PC-3 (cell line): ENCODE data around the gene GRIN2D. TPM values are rescaled to one million over a fixed set of nuclear protein-coding genes. Genes with fewer than 3 reads are reported as not detected.
A peak's percentile ranks its signal among the peaks of the same experiment; 100 is the strongest.

ENCODE experiments used
- ATAC-seq: fragments of 200-7000 bp; cut with Tn5 transposase; 2 replicates; pipeline ENCODE4 v1.9.1; 2020; ENCODE audit warnings: mild to moderate bottlenecking, moderate library complexity
- BruUV-seq: library from RNA; stranded (reverse); fragments of 400-500 nt; replicated peaks from 2 replicates; lab custom pipeline; 2021; lab: Mats Ljungman, UMichigan
- CTCF ChIA-PET: fragments of 300-600 bp; sonication (Branson Sonifier 250); formaldehyde crosslinking; loops from one replicate; lab custom pipeline; 2022; ENCODE audit warnings: antibody characterized with exemption; lab: Charles Lee
- POLR2A ChIA-PET: fragments of 300-600 bp; sonication (Branson Sonifier 250); formaldehyde crosslinking; loops from one replicate; lab custom pipeline; 2022; ENCODE audit warnings: antibody characterized with exemption; ENCODE audit not compliant: unreplicated experiment; lab: Charles Lee
- DNase-seq: peaks from one replicate; pipeline ENCODE4 v3.0.0-alpha.2; 2015
- H2AFZ ChIP-seq: fragments of 300-600 bp; sonication (generic); 2 replicates; pipeline ENCODE4 v1.6.0; 2016; ENCODE audit warnings: antibody characterized with exemption, low read length
- H3F3A ChIP-seq: fragments of 300-600 bp; sonication (generic); one replicate; pipeline ENCODE4 v1.6.0; 2017; ENCODE audit warnings: antibody characterized with exemption, low read length, control low read depth, mild to moderate bottlenecking; ENCODE audit not compliant: unreplicated experiment
- H3K27ac ChIP-seq: fragments of 300-600 bp; sonication (generic); 2 replicates; pipeline ENCODE4 v1.5.1; 2016; ENCODE audit warnings: mild to moderate bottlenecking, low read length
- H3K27me3 ChIP-seq: fragments of 300-600 bp; sonication (generic); 2 replicates; pipeline ENCODE4 v1.6.1; 2016; ENCODE audit warnings: low read length, mixed read lengths
- H3K36me3 ChIP-seq: fragments of 300-600 bp; sonication (generic); 2 replicates; pipeline ENCODE4 v1.6.1; 2016; ENCODE audit warnings: low read depth, mixed run types, low read length, mixed read lengths
- H3K4me1 ChIP-seq: fragments of 300-600 bp; sonication (generic); 2 replicates; pipeline ENCODE4 v1.5.1; 2016; ENCODE audit warnings: low read length; ENCODE audit not compliant: insufficient read depth
- H3K4me2 ChIP-seq: fragments of 300-600 bp; sonication (generic); 2 replicates; pipeline ENCODE4 v1.6.0; 2016; ENCODE audit warnings: low read length
- H3K4me3 ChIP-seq: fragments of 300-600 bp; sonication (generic); 2 replicates; pipeline ENCODE4 v1.5.1; 2016; ENCODE audit warnings: mild to moderate bottlenecking, low read length, mixed read lengths
- H3K79me2 ChIP-seq: fragments of 300-600 bp; sonication (generic); 2 replicates; pipeline ENCODE4 v1.6.1; 2017; ENCODE audit warnings: low read length, mixed read lengths
- H3K9ac ChIP-seq: fragments of 300-600 bp; sonication (generic); 2 replicates; pipeline ENCODE4 v1.6.0; 2016; ENCODE audit warnings: mild to moderate bottlenecking, low read length
- H3K9me2 ChIP-seq: fragments of 300-600 bp; sonication (generic); replicated peaks from 2 replicates; pipeline ENCODE4 v1.6.1; 2016; ENCODE audit warnings: mixed run types, low read length, mixed read lengths
- H3K9me3 ChIP-seq: fragments of 300-600 bp; sonication (generic); 2 replicates; pipeline ENCODE4 v1.6.1; 2016; ENCODE audit warnings: low read length, mixed read lengths
- H4K20me1 ChIP-seq: fragments of 300-600 bp; sonication (generic); 2 replicates; pipeline ENCODE4 v1.6.1; 2016; ENCODE audit warnings: low read length, mixed read lengths
- EZH2 ChIP-seq: fragments of 300-600 bp; sonication (generic); IDR thresholded peaks from one replicate; pipeline ENCODE4 v1.6.1; 2017; ENCODE audit warnings: antibody characterized with exemption, mild to moderate bottlenecking, low read length; ENCODE audit not compliant: unreplicated experiment
- EZH2phosphoT487 ChIP-seq: fragments of 300-600 bp; sonication (generic); IDR thresholded peaks from 2 replicates; pipeline ENCODE4 v1.6.1; 2018; ENCODE audit warnings: mild to moderate bottlenecking, antibody characterized with exemption, low read length, borderline replicate concordance
- intact Hi-C: fragments of 100-400 bp; cut with micrococcal nuclease; formaldehyde crosslinking; loops from 2 replicates; pipeline ENCODE4 v1.9.0; 2023
- total RNA-seq: library from RNA; depleted of rRNA; stranded (reverse); fragments of >200 nt; gene quantifications from 2 replicates; pipeline ENCODE4 v1.2.3, GENCODE V29; 2014
- TF ChIP-seq, protein P1 (sequence below): fragments of 300-600 bp; sonication (generic); conservative IDR thresholded peaks from 2 replicates; pipeline ENCODE4 v1.5.1; 2017; ENCODE audit warnings: antibody characterized with exemption, low read depth, mild to moderate bottlenecking, low read length

The GRIN2D gene
- total RNA-seq, 1 experiment from 2014 or later, result 0.51 TPM

DNA sequence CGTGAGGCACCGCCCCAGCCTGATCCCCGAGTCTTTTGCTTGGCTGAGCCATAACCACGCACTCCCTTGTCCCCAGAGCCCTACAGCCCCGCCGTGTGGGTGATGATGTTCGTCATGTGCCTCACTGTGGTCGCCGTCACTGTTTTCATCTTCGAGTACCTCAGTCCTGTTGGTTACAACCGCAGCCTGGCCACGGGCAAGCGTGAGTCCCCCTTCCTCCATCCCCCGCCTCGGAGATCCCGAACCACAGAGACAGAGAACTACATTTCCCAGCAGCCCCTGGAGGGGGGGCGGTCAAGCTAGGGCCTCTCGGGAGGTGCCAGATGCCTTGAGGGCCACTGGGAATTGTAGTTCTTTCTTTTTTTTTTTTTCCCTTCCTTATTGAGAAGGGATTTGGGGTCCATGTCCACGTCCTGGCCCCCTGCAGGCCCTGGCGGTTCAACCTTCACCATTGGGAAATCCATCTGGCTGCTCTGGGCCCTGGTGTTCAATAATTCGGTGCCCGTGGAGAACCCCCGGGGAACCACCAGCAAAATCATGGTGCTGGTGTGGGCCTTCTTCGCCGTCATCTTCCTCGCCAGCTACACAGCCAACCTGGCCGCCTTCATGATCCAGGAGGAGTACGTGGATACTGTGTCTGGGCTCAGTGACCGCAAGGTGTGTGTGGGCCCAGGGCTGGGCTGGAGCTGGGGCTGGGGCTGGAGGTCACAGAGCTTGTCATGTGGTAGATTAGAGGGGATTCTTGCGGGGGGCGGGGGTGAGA lies 25.9 kb downstream of the GRIN2D start:
- CTCF ChIA-PET, result no interaction called here
- no peak overlapping the region for H3K9ac ChIP-seq
- no peaks in the 10 kb centered on the region for H3K9me3 ChIP-seq
- no peaks in the 10 kb centered on the region for H3K27me3 ChIP-seq
- H2AFZ ChIP-seq, result no peak overlapping the region
- H3K4me2 ChIP-seq, result no peak overlapping the region
- no peaks in the 10 kb centered on the region for H3K79me2 ChIP-seq
- H3K4me3 ChIP-seq, result no peak overlapping the region
- DNase-seq, result peak; percentile 18
- no peaks in the 10 kb centered on the region for H3K9me2 ChIP-seq
- TF ChIP-seq EZH2phosphoT487 (no peak), EZH2 (no peak)
- TF ChIP-seq, protein P1, sequence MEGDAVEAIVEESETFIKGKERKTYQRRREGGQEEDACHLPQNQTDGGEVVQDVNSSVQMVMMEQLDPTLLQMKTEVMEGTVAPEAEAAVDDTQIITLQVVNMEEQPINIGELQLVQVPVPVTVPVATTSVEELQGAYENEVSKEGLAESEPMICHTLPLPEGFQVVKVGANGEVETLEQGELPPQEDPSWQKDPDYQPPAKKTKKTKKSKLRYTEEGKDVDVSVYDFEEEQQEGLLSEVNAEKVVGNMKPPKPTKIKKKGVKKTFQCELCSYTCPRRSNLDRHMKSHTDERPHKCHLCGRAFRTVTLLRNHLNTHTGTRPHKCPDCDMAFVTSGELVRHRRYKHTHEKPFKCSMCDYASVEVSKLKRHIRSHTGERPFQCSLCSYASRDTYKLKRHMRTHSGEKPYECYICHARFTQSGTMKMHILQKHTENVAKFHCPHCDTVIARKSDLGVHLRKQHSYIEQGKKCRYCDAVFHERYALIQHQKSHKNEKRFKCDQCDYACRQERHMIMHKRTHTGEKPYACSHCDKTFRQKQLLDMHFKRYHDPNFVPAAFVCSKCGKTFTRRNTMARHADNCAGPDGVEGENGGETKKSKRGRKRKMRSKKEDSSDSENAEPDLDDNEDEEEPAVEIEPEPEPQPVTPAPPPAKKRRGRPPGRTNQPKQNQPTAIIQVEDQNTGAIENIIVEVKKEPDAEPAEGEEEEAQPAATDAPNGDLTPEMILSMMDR, result no peak
- no peaks in the 10 kb centered on the region for H4K20me1 ChIP-seq
- BruUV-seq, result no TSS peak
- POLR2A ChIA-PET, result no interaction called here
- peak; percentile 40; the same call in 1 of the 2 replicates for ATAC-seq
- no peaks in the 10 kb centered on the region; the same call in 1 of the 2 replicates for H3K4me1 ChIP-seq
- no peaks in the 10 kb centered on the region for H3K36me3 ChIP-seq
- H3F3A ChIP-seq, result no peaks in the 10 kb centered on the region
- H3K27ac ChIP-seq, result no peak overlapping the region
- intact Hi-C loops, result no loop called here

DNA sequence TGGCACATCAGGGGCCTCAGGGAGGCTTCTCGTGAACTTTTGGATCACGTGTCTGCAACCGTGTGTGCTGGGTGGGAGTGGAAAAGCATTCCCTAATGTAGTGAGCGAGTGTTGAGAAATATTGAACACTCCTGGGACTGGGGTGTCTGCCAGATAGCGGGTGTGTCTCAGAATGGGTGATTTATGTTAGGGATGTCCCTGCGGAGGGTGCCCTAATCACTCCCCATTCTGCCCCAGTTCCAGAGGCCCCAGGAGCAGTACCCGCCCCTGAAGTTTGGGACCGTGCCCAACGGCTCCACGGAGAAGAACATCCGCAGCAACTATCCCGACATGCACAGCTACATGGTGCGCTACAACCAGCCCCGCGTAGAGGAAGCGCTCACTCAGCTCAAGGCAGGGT lies 28.1 kb downstream of the GRIN2D start:
- no peaks in the 10 kb centered on the region for H3F3A ChIP-seq
- intact Hi-C loops, result no loop called here
- H3K27me3 ChIP-seq, result no peaks in the 10 kb centered on the region
- no TSS peak for BruUV-seq
- no peak for TF ChIP-seq EZH2
- TF ChIP-seq, protein P1, result no peak
- TF ChIP-seq EZH2phosphoT487, result no peak
- H2AFZ ChIP-seq, result no peak overlapping the region
- H3K27ac ChIP-seq, result no peak overlapping the region
- ChIA-PET POLR2A (no interaction called here), CTCF (no interaction called here)
- H3K36me3 ChIP-seq, result no peaks in the 10 kb centered on the region
- H3K9ac ChIP-seq, result no peak overlapping the region
- no peak overlapping the region for H3K4me3 ChIP-seq
- no peaks in the 10 kb centered on the region for H3K9me3 ChIP-seq
- H4K20me1 ChIP-seq, result no peaks in the 10 kb centered on the region
- no peaks in the 10 kb centered on the region for H3K9me2 ChIP-seq
- peaks cover 6% of the 10 kb centered on the region for H3K4me1 ChIP-seq
- ATAC-seq (no peak), DNase-seq (no peak)
- no peaks in the 10 kb centered on the region for H3K79me2 ChIP-seq
- H3K4me2 ChIP-seq, result no peak overlapping the region

DNA sequence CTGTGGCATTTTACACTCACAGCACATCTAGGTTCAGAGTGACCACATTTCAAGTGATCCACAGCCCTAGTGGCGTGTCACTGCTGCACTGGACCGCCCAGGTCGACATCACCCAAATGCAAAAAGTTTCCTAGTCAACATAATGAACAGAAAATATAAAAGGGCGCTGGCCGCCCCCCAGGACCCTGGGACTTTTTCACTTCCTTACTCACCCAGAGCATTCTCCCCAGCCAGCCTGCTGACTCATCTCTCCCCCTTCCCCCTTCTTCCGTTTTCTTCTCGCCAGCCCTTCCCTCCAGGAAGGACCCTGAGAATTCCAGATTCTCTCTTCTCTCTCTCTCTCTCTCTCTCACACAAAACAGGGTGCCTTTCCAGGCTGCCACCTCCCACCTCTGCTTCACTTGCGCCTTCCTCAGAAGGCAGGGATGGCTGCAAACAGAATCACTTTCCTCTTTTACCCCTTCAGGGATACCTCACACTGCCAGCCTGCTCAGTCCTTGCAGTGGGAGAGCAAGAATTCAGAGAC lies 31.3 kb downstream of the GRIN2D start:
- peak; percentile 74 for ATAC-seq
- BruUV-seq, result no TSS peak

More for the DNA sequence above, 31.3 kb downstream of the GRIN2D start:
- Histone ChIP-seq H3K4me2 (peak overlapping the region; percentile 69), H3K9me3 (no peaks in the 10 kb centered on the region), H3K4me1 (peaks cover 6% of the 10 kb centered on the region), H3K27ac (peak overlapping the region; percentile 55), H3F3A (no peaks in the 10 kb centered on the region), H3K36me3 (no peaks in the 10 kb centered on the region), H3K79me2 (no peaks in the 10 kb centered on the region), H3K27me3 (no peaks in the 10 kb centered on the region), H2AFZ (peak overlapping the region; percentile 86), H3K9me2 (no peaks in the 10 kb centered on the region), H4K20me1 (no peaks in the 10 kb centered on the region), H3K9ac (no peak overlapping the region; the same call in 1 of the 2 replicates), H3K4me3 (no peak overlapping the region; the same call in 1 of the 2 replicates)
- ChIA-PET CTCF (no interaction called here), POLR2A (no interaction called here)
- no peak for TF ChIP-seq EZH2
- no peak for TF ChIP-seq EZH2phosphoT487
- TF ChIP-seq, protein P1, result no peak
- intact Hi-C loops, result no loop called here
- DNase-seq, result peak; percentile 37
